ENCODE data around the gene SELPLG.

GRCh38 chr12:108664338-108665258, 30.9 kb upstream of the SELPLG start:
- TF ChIP-seq EZH2 (IDR thresholded peaks at IDR 0.05; ENCODE audit: borderline replicate concordance, low read length): no peak
- peak; percentile 97 to 98 for TF ChIP-seq CTCF (conservative IDR thresholded peaks at IDR 0.05 in 1 of 2, IDR thresholded peaks at IDR 0.05 in 1 of 2; ENCODE audit: extremely low read depth in 1 of 2, insufficient read depth in 1 of 2, low read depth in 1 of 2, low read length in 2 of 2)

Data from mammary epithelial cell (primary cell).